ENCODE data around the gene CACNA2D3. TPM values are rescaled to one million over a fixed set of nuclear protein-coding genes. Genes with fewer than 3 reads are reported as not detected.
A peak's percentile ranks its signal among the peaks of the same experiment; 100 is the strongest.

Gene CACNA2D3
- total RNA-seq, 4 donors from 2014 or later: 0.55 to 3.4 (median 1.6) TPM

DNA sequence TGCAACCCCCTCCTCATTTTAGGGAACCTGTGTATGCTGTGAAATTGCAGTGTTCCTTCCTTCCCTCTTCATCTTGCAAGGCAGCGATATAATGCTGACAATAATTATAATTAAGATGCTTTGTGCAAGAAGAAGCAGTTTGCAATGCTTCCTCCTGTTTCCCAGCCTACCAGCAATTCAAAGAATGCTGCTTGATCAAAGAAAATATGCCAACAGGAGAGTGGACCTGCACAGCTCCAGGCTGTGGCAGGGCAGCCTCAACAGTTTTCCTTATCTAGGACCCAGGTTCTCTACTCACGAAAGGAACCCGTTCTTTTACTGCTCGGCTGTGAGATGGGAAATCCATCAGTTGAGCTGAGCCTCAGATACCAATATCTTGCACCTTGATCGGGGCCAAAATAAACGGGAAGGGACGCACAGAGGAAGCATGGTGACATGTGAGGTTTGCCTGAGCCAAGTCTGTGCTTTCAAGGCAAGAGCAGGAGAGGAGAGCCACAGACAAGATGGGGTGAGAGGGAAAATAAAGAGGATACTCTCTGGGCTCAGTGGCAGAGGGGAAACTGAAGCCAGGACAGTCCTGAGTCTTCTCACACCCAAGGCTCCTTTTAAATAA lies 828.1 kb downstream of the CACNA2D3 start:
- H3K4me1 ChIP-seq: no peaks in the 10 kb centered on the region
- H3K27me3 ChIP-seq: no peaks in the 10 kb centered on the region
- H3K4me3 ChIP-seq: no peak overlapping the region
- in situ Hi-C loops (cut with MboI; ENCODE audit: low pct_ligation_motif_present in 1 of 4, low pct_unique_long_range_greater_than_20kb in 1 of 4, low sequenced_read_pairs in 3 of 4): no loop called here
- no peak for TF ChIP-seq POLR2AphosphoS5 (IDR thresholded peaks at IDR 0.05)
- TF ChIP-seq, protein P1, sequence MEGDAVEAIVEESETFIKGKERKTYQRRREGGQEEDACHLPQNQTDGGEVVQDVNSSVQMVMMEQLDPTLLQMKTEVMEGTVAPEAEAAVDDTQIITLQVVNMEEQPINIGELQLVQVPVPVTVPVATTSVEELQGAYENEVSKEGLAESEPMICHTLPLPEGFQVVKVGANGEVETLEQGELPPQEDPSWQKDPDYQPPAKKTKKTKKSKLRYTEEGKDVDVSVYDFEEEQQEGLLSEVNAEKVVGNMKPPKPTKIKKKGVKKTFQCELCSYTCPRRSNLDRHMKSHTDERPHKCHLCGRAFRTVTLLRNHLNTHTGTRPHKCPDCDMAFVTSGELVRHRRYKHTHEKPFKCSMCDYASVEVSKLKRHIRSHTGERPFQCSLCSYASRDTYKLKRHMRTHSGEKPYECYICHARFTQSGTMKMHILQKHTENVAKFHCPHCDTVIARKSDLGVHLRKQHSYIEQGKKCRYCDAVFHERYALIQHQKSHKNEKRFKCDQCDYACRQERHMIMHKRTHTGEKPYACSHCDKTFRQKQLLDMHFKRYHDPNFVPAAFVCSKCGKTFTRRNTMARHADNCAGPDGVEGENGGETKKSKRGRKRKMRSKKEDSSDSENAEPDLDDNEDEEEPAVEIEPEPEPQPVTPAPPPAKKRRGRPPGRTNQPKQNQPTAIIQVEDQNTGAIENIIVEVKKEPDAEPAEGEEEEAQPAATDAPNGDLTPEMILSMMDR (IDR thresholded peaks at IDR 0.05): no peak
- TF ChIP-seq EP300 (IDR thresholded peaks at IDR 0.05; ENCODE audit: low read depth): no peak
- no peak for TF ChIP-seq POLR2A (IDR thresholded peaks at IDR 0.05)
- 69 to 76% methylated on average over 4 to 7 of the region's 7 CpGs for WGBS, 2 donors (ENCODE audit: low coverage in 1 of 2)
- intact Hi-C loops (cut with DNase I; ENCODE audit: low total_unique reads): no loop called here
- DNase-seq: no peak
- no peak overlapping the region for H3K27ac ChIP-seq
- no peaks in the 10 kb centered on the region for H3K36me3 ChIP-seq
- H3K9me3 ChIP-seq: no peaks in the 10 kb centered on the region

DNA sequence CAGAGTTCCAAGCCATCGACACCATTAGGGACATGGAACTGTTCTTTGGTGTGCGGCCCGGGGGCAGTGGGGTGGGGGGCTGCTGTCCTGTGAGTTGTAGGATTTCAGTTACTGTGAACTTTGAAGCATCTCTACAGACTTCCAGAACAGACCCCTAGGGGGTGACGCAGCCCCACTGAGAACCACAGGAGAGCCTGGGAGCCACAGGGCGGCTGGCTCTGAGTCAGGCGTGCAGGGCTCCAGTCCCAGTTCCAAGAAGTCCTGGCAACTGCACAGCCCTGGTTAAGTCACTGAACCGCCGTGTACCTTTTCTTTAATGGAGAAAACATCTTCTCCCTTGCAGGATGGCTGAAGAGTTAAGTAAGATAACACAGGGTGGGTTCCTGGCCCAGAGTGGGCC lies 829.1 kb downstream of the CACNA2D3 start:
- intact Hi-C loops (cut with DNase I; ENCODE audit: low total_unique reads): no loop called here
- Histone ChIP-seq H3K9me3 (no peaks in the 10 kb centered on the region), H3K36me3 (no peaks in the 10 kb centered on the region), H3K4me1 (no peaks in the 10 kb centered on the region), H3K27ac (no peak overlapping the region), H3K4me3 (no peak overlapping the region), H3K27me3 (no peaks in the 10 kb centered on the region)
- in situ Hi-C loops (cut with MboI; ENCODE audit: low pct_ligation_motif_present in 1 of 4, low pct_unique_long_range_greater_than_20kb in 1 of 4, low sequenced_read_pairs in 3 of 4): no loop called here
- WGBS, 2 donors (ENCODE audit: low coverage in 1 of 2): 64% methylated on average over 8 of the region's 8 CpGs; no CpG with 5 or more reads in 1 of the 2 donors
- DNase-seq: peak; percentile 51
- TF ChIP-seq POLR2AphosphoS5 (IDR thresholded peaks at IDR 0.05): no peak
- no peak for TF ChIP-seq EP300 (IDR thresholded peaks at IDR 0.05; ENCODE audit: low read depth)
- no peak for TF ChIP-seq POLR2A (IDR thresholded peaks at IDR 0.05)
- TF ChIP-seq, protein P1 (IDR thresholded peaks at IDR 0.05): peak; percentile 42 to 53 (median 43)

DNA sequence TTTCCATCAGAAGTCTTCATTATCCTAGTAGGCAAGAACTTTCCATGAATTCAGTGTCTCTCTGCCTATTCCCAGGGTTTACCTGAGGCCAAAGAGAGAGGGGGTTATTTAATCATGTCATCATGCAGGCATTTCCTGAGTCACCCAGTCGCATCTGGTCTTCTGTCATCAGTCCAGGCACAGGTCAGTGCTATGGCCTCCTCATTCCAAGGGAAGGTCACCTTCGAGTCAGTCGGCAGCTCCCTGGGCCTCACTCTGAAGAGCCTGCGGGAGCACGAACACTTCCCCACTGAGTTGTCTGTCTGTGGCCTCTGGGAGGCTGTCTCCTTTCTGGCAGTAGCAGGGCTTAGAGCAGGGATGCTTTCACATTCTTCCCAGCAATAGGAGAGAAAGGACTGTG lies 831.7 kb downstream of the CACNA2D3 start:
- WGBS, 2 donors (ENCODE audit: low coverage in 1 of 2): 59% methylated on average over 5 of the region's 5 CpGs; no CpG with 5 or more reads in 1 of the 2 donors
- intact Hi-C loops (cut with DNase I; ENCODE audit: low total_unique reads): no loop called here
- in situ Hi-C loops (cut with MboI; ENCODE audit: low pct_ligation_motif_present in 1 of 4, low pct_unique_long_range_greater_than_20kb in 1 of 4, low sequenced_read_pairs in 3 of 4): no loop called here
- TF ChIP-seq EP300 (IDR thresholded peaks at IDR 0.05; ENCODE audit: low read depth) (no peak), POLR2A (IDR thresholded peaks at IDR 0.05) (no peak), POLR2AphosphoS5 (IDR thresholded peaks at IDR 0.05) (no peak)
- TF ChIP-seq, protein P1 (IDR thresholded peaks at IDR 0.05): no peak
- Histone ChIP-seq H3K36me3 (no peaks in the 10 kb centered on the region), H3K4me3 (no peak overlapping the region), H3K4me1 (no peaks in the 10 kb centered on the region), H3K27me3 (no peaks in the 10 kb centered on the region), H3K9me3 (no peaks in the 10 kb centered on the region), H3K27ac (no peak overlapping the region)
- DNase-seq: no peak

DNA sequence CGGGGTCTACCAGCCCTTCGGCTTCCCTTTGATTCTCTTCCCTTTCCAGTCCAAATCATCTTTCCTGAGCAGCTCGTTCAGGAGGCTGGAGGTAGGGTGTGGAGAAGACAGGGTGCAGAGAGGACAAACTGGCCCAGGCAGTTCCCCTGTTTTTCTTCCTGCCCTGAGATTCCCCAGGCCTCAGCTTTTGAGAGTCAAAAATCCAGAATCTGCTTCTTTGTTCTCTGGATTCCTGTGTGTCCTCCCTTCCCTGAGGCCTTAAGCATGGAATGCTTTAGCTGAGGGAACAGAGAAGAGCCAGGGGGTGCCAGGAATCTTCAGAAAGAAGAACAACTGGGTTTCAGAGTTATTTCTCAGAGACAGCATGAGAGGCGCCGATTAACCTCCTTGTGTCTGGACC lies 832.2 kb downstream of the CACNA2D3 start:
- TF ChIP-seq EP300 (IDR thresholded peaks at IDR 0.05; ENCODE audit: low read depth) (no peak), POLR2AphosphoS5 (IDR thresholded peaks at IDR 0.05) (no peak), POLR2A (IDR thresholded peaks at IDR 0.05) (no peak)
- TF ChIP-seq, protein P1 (IDR thresholded peaks at IDR 0.05): no peak
- no peaks in the 10 kb centered on the region for H3K4me1 ChIP-seq
- no peaks in the 10 kb centered on the region for H3K27me3 ChIP-seq
- H3K9me3 ChIP-seq: no peaks in the 10 kb centered on the region
- 86 to 88% methylated on average over 1 to 5 of the region's 5 CpGs for WGBS, 2 donors (ENCODE audit: low coverage in 1 of 2)
- intact Hi-C loops (cut with DNase I; ENCODE audit: low total_unique reads) (no loop called here), in situ Hi-C loops (cut with MboI; ENCODE audit: low pct_ligation_motif_present in 1 of 4, low pct_unique_long_range_greater_than_20kb in 1 of 4, low sequenced_read_pairs in 3 of 4) (no loop called here)
- H3K4me3 ChIP-seq: no peak overlapping the region
- no peak for DNase-seq
- no peak overlapping the region for H3K27ac ChIP-seq
- no peaks in the 10 kb centered on the region for H3K36me3 ChIP-seq

All from transverse colon (tissue), 4 donors.